Measurements from ENCODE around the gene GNB5.

GNB5 gene

GRCh38 chr15:52207191-52207590, 16.0 kb upstream of the GNB5 start:
- intact Hi-C loops (cut with DNase I; ENCODE audit: low total_unique reads) = no loop called here
- H3K9me3 ChIP-seq = no peaks in the 10 kb centered on the region
- DNase-seq = no peak
- H3K4me3 ChIP-seq = no peak overlapping the region
- no peaks in the 10 kb centered on the region for H3K4me1 ChIP-seq
- TF ChIP-seq, protein P1, sequence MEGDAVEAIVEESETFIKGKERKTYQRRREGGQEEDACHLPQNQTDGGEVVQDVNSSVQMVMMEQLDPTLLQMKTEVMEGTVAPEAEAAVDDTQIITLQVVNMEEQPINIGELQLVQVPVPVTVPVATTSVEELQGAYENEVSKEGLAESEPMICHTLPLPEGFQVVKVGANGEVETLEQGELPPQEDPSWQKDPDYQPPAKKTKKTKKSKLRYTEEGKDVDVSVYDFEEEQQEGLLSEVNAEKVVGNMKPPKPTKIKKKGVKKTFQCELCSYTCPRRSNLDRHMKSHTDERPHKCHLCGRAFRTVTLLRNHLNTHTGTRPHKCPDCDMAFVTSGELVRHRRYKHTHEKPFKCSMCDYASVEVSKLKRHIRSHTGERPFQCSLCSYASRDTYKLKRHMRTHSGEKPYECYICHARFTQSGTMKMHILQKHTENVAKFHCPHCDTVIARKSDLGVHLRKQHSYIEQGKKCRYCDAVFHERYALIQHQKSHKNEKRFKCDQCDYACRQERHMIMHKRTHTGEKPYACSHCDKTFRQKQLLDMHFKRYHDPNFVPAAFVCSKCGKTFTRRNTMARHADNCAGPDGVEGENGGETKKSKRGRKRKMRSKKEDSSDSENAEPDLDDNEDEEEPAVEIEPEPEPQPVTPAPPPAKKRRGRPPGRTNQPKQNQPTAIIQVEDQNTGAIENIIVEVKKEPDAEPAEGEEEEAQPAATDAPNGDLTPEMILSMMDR (IDR thresholded peaks at IDR 0.05) = no peak
- H3K27ac ChIP-seq = no peak overlapping the region
- peaks cover 0 to 23% (median 0%) of the 10 kb centered on the region in 3 donors for H3K36me3 ChIP-seq
- no peaks in the 10 kb centered on the region for H3K27me3 ChIP-seq

GRCh38 chr15:52206446-52206845, 15.3 kb upstream of the GNB5 start:
- TF ChIP-seq, protein P1 (IDR thresholded peaks at IDR 0.05) = no peak
- Histone ChIP-seq H3K4me3 (no peak overlapping the region), H3K4me1 (no peaks in the 10 kb centered on the region), H3K36me3 (peaks cover 0 to 19% (median 0%) of the 10 kb centered on the region in 3 donors), H3K27ac (no peak overlapping the region), H3K27me3 (no peaks in the 10 kb centered on the region), H3K9me3 (no peaks in the 10 kb centered on the region)
- intact Hi-C loops (cut with DNase I; ENCODE audit: low total_unique reads) = no loop called here
- no peak for DNase-seq

DNA sequence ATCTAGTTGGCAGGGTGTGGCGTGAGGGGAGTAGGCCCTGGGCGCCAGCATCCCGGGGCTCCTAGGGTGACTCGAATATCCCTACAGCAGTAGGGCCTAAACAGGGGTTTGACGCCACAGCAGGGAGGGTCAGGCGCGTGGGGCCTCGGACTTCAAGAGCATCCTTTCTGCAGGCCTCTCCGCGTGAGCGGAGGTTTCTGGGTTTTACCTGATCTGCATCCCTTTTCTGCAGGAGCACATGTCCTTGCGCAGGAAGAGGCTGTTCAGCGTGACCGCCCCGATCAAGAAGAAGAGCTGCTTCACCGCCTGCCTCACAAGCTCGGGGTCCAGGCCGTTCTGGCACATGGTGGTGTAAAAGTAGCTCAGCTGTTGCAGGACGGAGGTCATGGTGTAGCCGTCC, 13.5 kb upstream of the GNB5 start:
- Histone ChIP-seq H3K36me3 (peaks cover 0 to 13% (median 0%) of the 10 kb centered on the region in 3 donors), H3K9me3 (no peaks in the 10 kb centered on the region), H3K27me3 (no peaks in the 10 kb centered on the region), H3K4me3 (no peak overlapping the region), H3K27ac (no peak overlapping the region), H3K4me1 (no peaks in the 10 kb centered on the region)
- intact Hi-C loops (cut with DNase I; ENCODE audit: low total_unique reads) = no loop called here
- TF ChIP-seq, protein P1 (IDR thresholded peaks at IDR 0.05) = no peak
- no peak for DNase-seq

- Histone ChIP-seq H3K4me1 (no peaks in the 10 kb centered on the region), H3K9me3 (no peaks in the 10 kb centered on the region), H3K36me3 (peaks cover 0 to 13% (median 0%) of the 10 kb centered on the region in 3 donors), H3K27me3 (no peaks in the 10 kb centered on the region), H3K27ac (no peak overlapping the region), H3K4me3 (no peak overlapping the region)
- TF ChIP-seq, protein P1 (IDR thresholded peaks at IDR 0.05) = no peak
- intact Hi-C loops (cut with DNase I; ENCODE audit: low total_unique reads) = no loop called here
- DNase-seq = no peak
These were observed 9.7 kb upstream of the GNB5 start for GRCh38 chr15:52200831-52201365.

DNA sequence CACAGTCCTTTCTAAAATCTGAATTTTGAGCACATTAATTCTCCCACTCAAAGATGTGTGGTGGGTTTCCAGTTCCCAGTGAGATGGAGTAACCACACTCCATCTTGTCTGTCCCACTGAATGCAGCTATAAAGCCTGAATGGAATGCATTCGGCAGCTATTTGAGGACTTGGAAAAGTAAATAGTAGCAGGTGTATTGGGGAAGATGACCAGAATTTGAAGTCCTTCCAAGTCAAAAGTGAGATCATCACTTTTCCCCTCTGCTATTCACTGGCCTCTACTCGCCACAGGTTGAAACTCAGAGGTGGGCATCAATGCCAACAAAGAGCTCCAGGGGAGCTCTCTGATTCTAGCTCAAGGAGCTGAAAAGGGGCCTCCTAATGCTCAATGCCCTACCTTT, 8.1 kb upstream of the GNB5 start:
- no peak for DNase-seq
- no peaks in the 10 kb centered on the region for H3K9me3 ChIP-seq
- intact Hi-C loops (cut with DNase I; ENCODE audit: low total_unique reads) = no loop called here
- no peak overlapping the region for H3K27ac ChIP-seq
- no peak overlapping the region for H3K4me3 ChIP-seq
- H3K36me3 ChIP-seq = peaks cover 0 to 2% (median 0%) of the 10 kb centered on the region in 3 donors
- TF ChIP-seq, protein P1 (IDR thresholded peaks at IDR 0.05) = no peak
- no peaks in the 10 kb centered on the region for H3K27me3 ChIP-seq
- no peaks in the 10 kb centered on the region for H3K4me1 ChIP-seq

DNA sequence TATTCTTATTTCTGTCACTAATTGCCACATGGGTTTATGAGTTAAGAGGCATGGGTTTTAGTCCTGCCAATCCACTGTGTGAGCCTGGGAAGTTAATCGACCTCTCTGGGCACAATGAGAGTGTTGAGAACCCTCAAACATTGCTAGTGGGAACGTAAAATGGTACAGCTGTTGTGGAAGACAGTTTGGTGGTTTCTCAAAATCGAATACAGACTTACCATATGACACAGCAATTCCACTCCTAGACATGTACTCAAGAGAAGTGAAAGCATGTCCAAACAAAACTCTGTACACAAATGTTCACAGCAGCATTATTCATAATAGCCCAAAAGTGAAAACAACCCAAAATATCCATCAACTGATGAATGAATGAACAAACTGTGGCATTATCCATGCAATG, 5.7 kb upstream of the GNB5 start:
- intact Hi-C loops (cut with DNase I; ENCODE audit: low total_unique reads) = no loop called here
- H3K4me1 ChIP-seq = no peaks in the 10 kb centered on the region
- no peak for DNase-seq
- no peaks in the 10 kb centered on the region for H3K9me3 ChIP-seq
- H3K36me3 ChIP-seq = no peaks in the 10 kb centered on the region
- H3K27me3 ChIP-seq = no peaks in the 10 kb centered on the region
- TF ChIP-seq, protein P1 (IDR thresholded peaks at IDR 0.05) = no peak
- H3K27ac ChIP-seq = no peak overlapping the region
- no peak overlapping the region for H3K4me3 ChIP-seq
